Stimulated activated CD4-positive, alpha-beta T cell treated with anti-CD3 and anti-CD28 coated beads, Interleukin-1b, Interleukin-23, amount 100 ng/mL, for 4 hours (primary cell): ENCODE data around the gene TBX10.
A peak's percentile ranks its signal among the peaks of the same experiment; 100 is the strongest.
"Not testable (repeated sequence)": the region's sequence is repeated elsewhere in the genome, so short reads cannot be mapped to it uniquely, and the experiment has no call there.

Source experiments
- DNase-seq, 2 donors: peaks; one replicate each; pipeline ENCODE4 v3.0.0-alpha.2; 2020; ENCODE audit warnings: low read depth in 2 of 2

Gene TBX10

GRCh38 chr11:67632175-67632981 is 7.2 kb downstream of the TBX10 start:
- DNase-seq: no peak

- DNase-seq: no peak
These were observed 7.7 kb downstream of the TBX10 start for GRCh38 chr11:67631853-67632174.

- DNase-seq: no peak
These were observed 8.2 kb downstream of the TBX10 start for GRCh38 chr11:67631411-67631810.

- DNase-seq: no peak
These were observed 8.6 kb downstream of the TBX10 start for GRCh38 chr11:67630943-67631331.

DNA sequence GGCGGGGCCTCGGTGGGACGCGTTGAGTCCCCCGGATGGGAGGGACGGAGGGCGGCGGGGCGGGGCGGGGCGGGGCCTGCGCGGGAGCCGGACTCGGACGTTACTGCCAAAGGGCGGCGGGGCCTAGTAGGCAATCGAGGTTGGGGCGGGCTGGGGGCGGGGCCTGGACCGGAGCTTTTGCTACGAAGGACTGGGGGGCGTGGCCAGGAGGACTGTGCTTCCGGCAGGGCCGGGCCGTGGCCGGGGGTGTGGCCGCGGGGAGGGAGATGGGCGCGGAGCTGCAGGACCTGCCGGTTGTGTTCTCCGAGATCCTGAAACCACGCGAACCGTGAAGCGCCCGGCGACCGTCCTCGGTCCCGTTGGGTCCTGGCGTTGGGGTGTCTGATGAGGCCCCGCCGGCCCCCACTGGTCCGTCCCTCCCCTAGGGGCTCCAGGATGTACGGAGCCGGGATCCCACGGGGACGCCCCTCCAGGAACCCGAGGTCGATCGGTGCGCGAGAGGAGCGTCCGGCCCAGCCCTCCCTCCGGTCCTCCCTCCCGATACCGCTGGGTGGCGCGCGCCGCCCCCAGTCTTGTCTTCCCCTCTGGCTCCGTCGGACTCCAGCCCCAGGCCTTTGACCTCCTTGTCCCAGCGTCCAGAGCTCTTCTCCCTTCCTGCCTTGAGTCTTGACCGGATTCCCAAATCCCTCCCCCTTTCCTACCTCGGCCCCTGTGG is 9.2 kb downstream of the TBX10 start:
- peak; percentile 93 to 99 for DNase-seq

DNA sequence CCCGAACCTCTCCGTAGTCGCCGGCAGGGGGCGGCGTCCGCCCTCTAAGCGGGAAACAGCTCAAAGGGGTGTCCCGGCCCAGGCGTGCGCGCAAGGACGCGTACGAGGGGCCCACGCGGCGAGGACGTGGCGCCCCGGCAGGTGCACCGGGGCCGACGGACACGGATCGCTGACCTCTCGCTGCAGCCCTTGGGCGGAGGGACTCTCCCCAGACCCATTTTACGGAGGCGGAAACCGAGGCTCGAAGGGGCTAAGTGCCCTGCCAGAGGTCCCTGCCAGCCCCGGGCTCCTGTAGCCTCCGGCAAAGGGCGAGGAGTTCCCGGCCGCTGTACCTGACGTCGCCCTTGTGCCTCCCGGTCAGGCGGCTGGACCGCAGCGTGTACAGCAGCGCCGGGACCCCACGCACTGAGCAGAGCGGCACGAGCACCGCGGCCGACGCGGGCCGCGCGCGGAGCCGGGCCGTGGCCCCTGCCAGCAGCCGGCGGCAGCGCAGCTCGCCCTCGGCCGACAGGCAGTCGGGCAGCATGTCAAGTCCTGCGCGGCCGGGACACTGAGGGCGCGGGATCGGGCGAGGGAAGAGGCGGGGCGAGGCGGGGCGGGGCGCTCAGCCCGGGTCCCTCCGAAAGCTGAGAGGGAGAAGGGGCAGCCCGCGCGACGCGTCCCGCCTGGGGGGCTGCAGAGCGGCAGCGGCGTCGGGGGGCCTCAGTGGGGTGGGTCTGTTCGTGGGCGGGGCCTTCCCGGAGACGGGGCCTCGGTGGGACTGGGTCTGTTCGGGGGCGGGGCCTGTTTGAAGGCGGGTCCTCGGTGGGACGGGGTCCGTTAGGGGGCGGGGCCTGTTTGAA is 10.0 kb downstream of the TBX10 start, which contains the start of gene NUDT8:
NUDT8 (minus strand) TSS at position 552 of the 842 bp plus-strand sequence; CDS start at position 526, 26 bp downstream.
- peak; percentile 79 to 86 for DNase-seq

GRCh38 chr11:67628710-67629385 is 10.7 kb downstream of the TBX10 start:
- DNase-seq: no peak

DNA sequence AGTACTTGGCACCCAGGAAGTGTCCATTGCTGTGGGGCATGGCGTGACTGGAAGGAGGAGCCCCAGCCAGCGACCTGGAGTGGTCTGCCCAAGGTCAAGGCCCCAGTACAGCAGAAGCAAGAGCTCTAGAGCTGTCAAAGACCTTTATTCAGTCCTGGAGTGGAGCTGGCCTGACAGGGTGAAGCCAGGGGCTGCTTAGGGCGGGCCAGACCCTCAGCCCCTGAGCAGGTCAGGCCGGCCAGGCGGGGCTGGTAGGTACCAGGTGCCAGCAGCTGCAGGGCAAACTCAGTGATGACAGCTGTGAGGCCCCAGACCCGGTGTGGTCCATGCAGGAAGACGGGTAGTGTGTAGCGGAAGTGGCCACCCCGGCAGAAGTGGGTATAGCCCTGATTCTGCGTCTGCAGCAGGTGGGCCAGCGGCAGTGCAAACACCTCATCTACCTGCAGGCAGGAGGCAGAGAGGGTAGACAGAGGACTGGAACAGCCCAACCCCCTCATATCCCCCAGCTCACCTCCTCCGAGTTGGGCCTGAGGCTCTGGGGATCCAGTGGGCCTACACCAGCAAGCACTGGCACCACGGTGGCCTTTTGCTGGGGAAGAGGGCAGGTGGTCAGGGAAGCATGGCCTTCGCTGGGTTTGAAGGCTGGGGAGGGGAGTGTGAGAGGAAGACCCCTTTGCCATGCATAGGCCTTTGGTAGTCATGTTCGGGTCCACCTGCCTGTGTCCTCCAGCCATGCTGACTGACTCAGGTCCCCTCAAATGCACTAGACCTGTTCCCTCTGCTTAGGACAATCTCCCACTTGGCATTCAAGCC is 11.5 kb downstream of the TBX10 start:
- no peak for DNase-seq

DNA sequence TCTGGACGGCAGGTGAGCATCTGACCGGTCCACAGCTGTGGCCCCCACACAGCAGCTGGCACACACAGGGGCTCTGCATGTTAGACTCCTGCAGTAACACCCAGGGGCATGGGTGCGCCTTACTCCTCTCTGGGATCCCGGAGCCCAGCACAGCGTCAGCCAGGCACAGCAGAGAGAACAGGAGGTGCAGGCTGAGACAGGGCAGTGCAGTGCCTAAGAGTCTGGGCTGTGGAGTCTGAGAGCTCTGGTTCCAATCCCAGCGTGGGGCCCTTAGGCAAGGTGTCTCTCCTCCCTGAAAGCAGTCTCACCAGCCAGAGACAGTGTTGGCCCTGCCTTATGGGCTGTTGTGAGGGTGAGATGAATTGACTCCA is 12.1 kb downstream of the TBX10 start:
- no peak for DNase-seq

GRCh38 chr11:67626970-67627369 is 12.6 kb downstream of the TBX10 start:
- no peak for DNase-seq

DNA sequence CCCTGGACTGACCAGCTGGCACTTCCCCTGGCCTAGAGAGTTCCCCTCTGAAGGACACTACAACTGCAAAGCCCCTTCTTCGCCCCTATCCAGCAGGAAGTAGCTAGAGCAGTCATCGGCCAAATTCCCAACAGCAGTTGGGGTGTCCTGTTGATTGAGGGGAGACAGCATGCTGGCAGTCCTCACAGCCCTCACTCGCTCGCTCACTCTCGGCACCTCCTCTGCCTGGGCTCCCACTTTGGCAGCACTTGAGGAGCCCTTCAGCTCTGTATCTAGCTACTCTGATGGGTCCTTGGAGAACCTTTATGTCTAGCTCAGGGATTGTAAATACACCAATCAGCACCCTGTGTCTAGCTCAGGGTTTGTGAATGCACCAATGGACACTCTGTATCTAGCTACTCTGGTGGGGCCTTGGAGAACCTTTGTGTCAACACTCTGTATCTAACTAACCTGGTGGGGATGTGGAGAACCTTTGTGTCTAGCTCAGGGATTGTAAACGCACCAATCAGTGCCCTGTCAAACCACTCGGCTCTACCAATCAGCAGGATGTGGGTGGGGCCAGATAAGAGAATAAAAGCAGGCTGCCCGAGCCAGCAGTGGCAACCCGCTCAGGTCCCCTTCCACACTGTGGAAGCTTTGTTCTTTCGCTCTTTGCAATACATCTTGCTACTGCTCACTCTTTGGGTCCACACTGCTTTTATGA is 13.3 kb downstream of the TBX10 start:
- DNase-seq: not testable (repeated sequence)

GRCh38 chr11:67623795-67624194 is 15.8 kb downstream of the TBX10 start:
- not testable (repeated sequence) for DNase-seq

- not testable (repeated sequence) for DNase-seq
These were observed 16.7 kb downstream of the TBX10 start for GRCh38 chr11:67622905-67623304.

GRCh38 chr11:67621928-67622327 is 17.6 kb downstream of the TBX10 start:
- DNase-seq: not testable (repeated sequence)

DNA sequence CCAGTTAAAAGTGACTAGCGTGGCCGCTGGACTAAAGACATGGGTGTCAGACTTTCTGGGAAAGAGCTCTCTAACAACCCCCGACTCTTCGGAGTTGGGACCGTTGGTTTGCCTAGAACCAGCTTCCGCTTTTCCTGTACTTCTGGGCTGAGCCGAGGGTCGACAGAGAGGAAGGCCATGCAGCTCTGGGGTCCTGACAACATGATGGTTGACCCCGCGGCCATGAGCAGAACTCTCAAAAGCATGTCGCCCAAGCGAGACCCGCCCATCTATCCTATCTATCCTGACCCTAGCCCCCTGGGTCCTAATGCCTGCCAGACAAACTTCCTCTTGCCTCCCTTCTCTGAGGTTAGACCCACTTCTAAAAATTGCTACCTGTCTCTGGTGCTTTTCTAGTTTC is 18.9 kb downstream of the TBX10 start:
- not testable (repeated sequence) for DNase-seq

DNA sequence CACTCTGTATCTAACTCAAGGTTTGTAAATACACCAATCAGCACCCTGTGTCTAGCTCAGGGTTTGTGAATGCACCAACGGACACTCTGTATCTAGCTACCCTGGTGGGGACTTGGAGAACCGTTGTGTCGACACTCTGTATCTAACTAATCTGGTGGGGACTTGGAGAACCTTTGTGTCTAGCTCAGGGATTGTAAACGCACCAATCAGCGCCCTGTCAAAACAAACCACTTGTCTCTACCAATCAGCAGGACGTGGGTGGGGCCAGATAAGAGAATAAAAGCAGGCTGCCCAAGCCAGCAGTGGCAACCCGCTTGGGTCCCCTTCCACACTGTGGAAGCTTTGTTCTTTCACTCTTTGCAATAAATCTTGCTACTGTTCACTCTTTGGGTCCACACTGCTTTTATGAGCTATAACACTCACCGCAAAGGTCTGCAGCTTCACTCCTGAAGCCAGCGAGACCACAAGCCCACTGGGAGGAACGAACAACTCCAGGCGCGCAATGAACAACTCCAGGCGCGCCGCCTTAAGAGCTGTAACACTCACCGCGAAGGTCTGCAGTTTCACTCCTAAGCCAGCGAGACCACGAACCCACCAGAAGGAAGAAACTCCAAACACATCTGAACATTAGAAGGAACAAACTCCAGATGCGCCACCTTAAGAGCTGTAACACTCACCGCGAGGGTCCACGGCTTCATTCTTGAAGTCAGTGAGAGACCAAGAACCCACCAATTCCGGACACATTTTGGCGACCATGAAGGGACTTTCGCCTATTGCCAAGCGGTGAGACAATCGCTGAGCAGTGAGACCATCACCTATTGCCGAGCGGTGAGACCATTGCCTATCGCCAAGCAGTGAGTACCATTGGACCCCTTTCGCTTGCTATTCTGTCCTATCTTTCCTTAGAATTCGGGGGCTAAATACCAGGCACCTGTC is 19.6 kb downstream of the TBX10 start:
- DNase-seq: not testable (repeated sequence)

GRCh38 chr11:67618901-67619659 is 20.5 kb downstream of the TBX10 start:
- not testable (repeated sequence) for DNase-seq

GRCh38 chr11:67617243-67617953 is 22.2 kb downstream of the TBX10 start:
- DNase-seq: no peak
